KMS-11 (cell line): ENCODE data around the gene MAP4K5.

Experiments used
- H2AFZ ChIP-seq: fragments of 200-600 bp; sonication (generic); 2 replicates; pipeline ENCODE4 v1.6.1; 2016; ENCODE audit warnings: antibody characterized with exemption, mixed run types, low read depth
- H3K27ac ChIP-seq: fragments of 200-600 bp; sonication (generic); 2 replicates; pipeline ENCODE4 v1.6.1; 2016; ENCODE audit warnings: mild to moderate bottlenecking, mixed run types
- H3K27me3 ChIP-seq: fragments of 200-600 bp; sonication (generic); 2 replicates; pipeline ENCODE4 v1.6.1; 2017; ENCODE audit warnings: mild to moderate bottlenecking, low read depth, mixed run types, moderate library complexity; ENCODE audit not compliant: insufficient read depth
- H3K36me3 ChIP-seq: fragments of 200-600 bp; sonication (generic); 2 replicates; pipeline ENCODE4 v1.6.1; 2017; ENCODE audit warnings: mild to moderate bottlenecking, mixed run types; ENCODE audit not compliant: insufficient read depth
- H3K4me1 ChIP-seq: fragments of 200-600 bp; sonication (generic); 2 replicates; pipeline ENCODE4 v1.6.1; 2016; ENCODE audit warnings: mild to moderate bottlenecking, low read depth, mixed run types; ENCODE audit not compliant: poor library complexity, severe bottlenecking
- H3K4me2 ChIP-seq: fragments of 200-600 bp; sonication (generic); 2 replicates; pipeline ENCODE4 v1.7.0; 2016; ENCODE audit warnings: mild to moderate bottlenecking, mixed run types
- H3K4me3 ChIP-seq: fragments of 200-600 bp; sonication (generic); IDR thresholded peaks from 2 replicates; pipeline ENCODE4 v1.6.1; 2017; ENCODE audit warnings: low read depth, low read length, mixed read lengths; ENCODE audit not compliant: insufficient read depth
- H3K79me2 ChIP-seq: fragments of 200-600 bp; sonication (generic); 2 replicates; pipeline ENCODE4 v1.6.1; 2016; ENCODE audit warnings: low read depth, mixed run types; ENCODE audit not compliant: insufficient read depth
- H3K9ac ChIP-seq: fragments of 200-600 bp; sonication (generic); 2 replicates; pipeline ENCODE4 v1.6.1; 2016; ENCODE audit warnings: mild to moderate bottlenecking, mixed run types
- H4K20me1 ChIP-seq: fragments of 200-600 bp; sonication (generic); 2 replicates; pipeline ENCODE4 v1.6.1; 2016; ENCODE audit warnings: mild to moderate bottlenecking, mixed run types; ENCODE audit not compliant: insufficient read depth
- TF ChIP-seq, protein P1 (sequence below): fragments of 200-600 bp; sonication (generic); conservative IDR thresholded peaks from 2 replicates; pipeline ENCODE4 v1.6.1; 2017; ENCODE audit warnings: low read depth, mild to moderate bottlenecking, antibody characterized with exemption, low read length, moderate library complexity, mixed read lengths

MAP4K5 gene

DNA sequence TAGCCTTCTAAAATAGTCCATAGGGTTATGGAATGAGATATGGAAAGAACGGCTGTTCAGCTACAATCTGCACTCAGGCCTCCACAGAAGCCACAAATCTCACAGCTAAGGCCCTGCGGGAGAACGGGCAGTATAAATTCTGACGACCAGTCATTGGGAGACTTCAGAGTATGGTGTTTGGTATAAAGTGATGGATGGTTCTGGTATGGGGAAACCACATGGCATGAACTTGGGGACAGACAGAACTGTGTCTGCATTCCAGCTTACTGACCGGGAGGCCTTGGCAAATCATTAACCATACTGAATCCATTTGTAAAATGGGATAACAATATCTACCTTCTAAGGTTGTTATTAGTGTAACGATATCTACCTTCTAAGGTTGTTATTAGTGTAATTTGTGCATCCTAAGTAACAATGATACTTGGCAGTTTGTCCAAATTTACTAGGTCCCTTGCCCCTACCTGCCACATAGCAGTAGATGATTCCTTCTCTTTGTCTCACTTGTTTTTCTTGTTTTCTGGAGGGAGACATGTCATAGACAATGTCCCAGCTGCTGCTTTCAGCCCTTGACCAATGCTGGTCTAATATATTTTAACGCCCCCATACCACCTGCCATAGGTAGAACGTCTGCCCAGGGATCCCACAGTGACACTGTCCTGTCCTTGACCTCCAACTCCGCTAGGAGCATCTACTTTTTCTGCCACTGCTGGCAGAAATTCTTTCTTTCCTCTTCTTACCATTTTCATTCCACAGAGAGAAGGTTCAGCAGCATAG, 142.5 kb downstream of the MAP4K5 start:
- no peak overlapping the region for H3K9ac ChIP-seq
- no peaks in the 10 kb centered on the region for H3K27me3 ChIP-seq
- no peaks in the 10 kb centered on the region for H3K36me3 ChIP-seq
- no peak overlapping the region for H2AFZ ChIP-seq
- TF ChIP-seq, protein P1, sequence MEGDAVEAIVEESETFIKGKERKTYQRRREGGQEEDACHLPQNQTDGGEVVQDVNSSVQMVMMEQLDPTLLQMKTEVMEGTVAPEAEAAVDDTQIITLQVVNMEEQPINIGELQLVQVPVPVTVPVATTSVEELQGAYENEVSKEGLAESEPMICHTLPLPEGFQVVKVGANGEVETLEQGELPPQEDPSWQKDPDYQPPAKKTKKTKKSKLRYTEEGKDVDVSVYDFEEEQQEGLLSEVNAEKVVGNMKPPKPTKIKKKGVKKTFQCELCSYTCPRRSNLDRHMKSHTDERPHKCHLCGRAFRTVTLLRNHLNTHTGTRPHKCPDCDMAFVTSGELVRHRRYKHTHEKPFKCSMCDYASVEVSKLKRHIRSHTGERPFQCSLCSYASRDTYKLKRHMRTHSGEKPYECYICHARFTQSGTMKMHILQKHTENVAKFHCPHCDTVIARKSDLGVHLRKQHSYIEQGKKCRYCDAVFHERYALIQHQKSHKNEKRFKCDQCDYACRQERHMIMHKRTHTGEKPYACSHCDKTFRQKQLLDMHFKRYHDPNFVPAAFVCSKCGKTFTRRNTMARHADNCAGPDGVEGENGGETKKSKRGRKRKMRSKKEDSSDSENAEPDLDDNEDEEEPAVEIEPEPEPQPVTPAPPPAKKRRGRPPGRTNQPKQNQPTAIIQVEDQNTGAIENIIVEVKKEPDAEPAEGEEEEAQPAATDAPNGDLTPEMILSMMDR = no peak
- H3K4me3 ChIP-seq = no peak overlapping the region
- H3K4me2 ChIP-seq = no peak overlapping the region
- H4K20me1 ChIP-seq = no peaks in the 10 kb centered on the region
- H3K4me1 ChIP-seq = no peaks in the 10 kb centered on the region
- H3K79me2 ChIP-seq = no peaks in the 10 kb centered on the region
- H3K27ac ChIP-seq = no peak overlapping the region

GRCh38 chr14:50388256-50388931, 144.0 kb downstream of the MAP4K5 start:
- Histone ChIP-seq H3K4me2 (no peak overlapping the region), H3K27me3 (no peaks in the 10 kb centered on the region), H4K20me1 (no peaks in the 10 kb centered on the region), H3K27ac (no peak overlapping the region), H3K4me1 (no peaks in the 10 kb centered on the region), H2AFZ (no peak overlapping the region), H3K36me3 (no peaks in the 10 kb centered on the region), H3K79me2 (no peaks in the 10 kb centered on the region), H3K9ac (no peak overlapping the region), H3K4me3 (no peak overlapping the region)
- TF ChIP-seq, protein P1 = no peak

GRCh38 chr14:50387548-50387947, 144.8 kb downstream of the MAP4K5 start:
- Histone ChIP-seq H4K20me1 (no peaks in the 10 kb centered on the region), H3K4me2 (no peak overlapping the region), H3K36me3 (no peaks in the 10 kb centered on the region), H2AFZ (no peak overlapping the region), H3K27ac (no peak overlapping the region), H3K27me3 (no peaks in the 10 kb centered on the region), H3K9ac (no peak overlapping the region), H3K4me3 (no peak overlapping the region), H3K79me2 (no peaks in the 10 kb centered on the region), H3K4me1 (no peaks in the 10 kb centered on the region)
- TF ChIP-seq, protein P1 = no peak

DNA sequence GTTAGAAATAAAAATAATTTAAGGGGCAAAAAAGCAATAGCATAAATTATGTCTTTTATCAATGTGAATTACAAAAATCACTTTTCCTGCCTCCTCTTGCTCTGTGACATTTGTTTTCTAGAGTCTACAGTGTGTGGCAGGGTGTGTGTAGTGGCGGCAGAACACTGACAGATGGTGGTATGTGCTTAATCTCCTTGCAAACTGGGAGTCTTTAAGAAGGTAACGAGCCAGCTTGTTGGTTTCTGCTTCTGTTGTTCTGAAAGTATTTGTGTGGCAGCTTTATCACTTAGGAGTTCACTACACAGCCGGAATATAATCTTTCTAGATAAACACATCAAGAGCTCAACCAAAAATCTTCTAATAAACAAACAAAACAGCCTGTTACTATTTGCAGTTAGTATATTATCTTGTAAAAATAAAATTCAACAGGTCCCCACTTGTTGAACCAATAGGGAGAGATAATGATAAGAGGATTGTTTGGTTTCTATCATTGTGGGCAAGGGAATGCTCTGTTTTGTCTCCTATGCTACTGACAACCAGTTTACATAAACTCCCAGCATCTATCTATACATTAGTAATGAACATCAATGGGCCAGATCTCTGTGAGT, 148.6 kb downstream of the MAP4K5 start:
- Histone ChIP-seq H3K36me3 (no peaks in the 10 kb centered on the region), H3K4me1 (no peaks in the 10 kb centered on the region), H3K79me2 (no peaks in the 10 kb centered on the region), H4K20me1 (no peaks in the 10 kb centered on the region), H3K4me2 (no peak overlapping the region), H3K27ac (no peak overlapping the region), H3K9ac (no peak overlapping the region), H3K27me3 (no peaks in the 10 kb centered on the region), H3K4me3 (no peak overlapping the region), H2AFZ (no peak overlapping the region)
- TF ChIP-seq, protein P1 = no peak
